Measurements from ENCODE around the gene GPR146.

GPR146 gene

DNA sequence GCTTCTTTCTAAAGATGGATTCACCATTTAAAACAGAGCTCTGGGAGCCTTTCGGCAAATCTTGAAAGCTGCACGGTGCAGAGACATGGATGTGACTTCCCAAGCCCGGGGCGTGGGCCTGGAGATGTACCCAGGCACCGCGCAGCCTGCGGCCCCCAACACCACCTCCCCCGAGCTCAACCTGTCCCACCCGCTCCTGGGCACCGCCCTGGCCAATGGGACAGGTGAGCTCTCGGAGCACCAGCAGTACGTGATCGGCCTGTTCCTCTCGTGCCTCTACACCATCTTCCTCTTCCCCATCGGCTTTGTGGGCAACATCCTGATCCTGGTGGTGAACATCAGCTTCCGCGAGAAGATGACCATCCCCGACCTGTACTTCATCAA lies 47.3 kb downstream of the GPR146 start:
- TF ChIP-seq, protein P1, sequence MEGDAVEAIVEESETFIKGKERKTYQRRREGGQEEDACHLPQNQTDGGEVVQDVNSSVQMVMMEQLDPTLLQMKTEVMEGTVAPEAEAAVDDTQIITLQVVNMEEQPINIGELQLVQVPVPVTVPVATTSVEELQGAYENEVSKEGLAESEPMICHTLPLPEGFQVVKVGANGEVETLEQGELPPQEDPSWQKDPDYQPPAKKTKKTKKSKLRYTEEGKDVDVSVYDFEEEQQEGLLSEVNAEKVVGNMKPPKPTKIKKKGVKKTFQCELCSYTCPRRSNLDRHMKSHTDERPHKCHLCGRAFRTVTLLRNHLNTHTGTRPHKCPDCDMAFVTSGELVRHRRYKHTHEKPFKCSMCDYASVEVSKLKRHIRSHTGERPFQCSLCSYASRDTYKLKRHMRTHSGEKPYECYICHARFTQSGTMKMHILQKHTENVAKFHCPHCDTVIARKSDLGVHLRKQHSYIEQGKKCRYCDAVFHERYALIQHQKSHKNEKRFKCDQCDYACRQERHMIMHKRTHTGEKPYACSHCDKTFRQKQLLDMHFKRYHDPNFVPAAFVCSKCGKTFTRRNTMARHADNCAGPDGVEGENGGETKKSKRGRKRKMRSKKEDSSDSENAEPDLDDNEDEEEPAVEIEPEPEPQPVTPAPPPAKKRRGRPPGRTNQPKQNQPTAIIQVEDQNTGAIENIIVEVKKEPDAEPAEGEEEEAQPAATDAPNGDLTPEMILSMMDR (IDR thresholded peaks at IDR 0.05; ENCODE audit: borderline replicate concordance, insufficient read depth, low read depth, low read length) = no peak
- H3K4me3 ChIP-seq (ENCODE audit: low read depth, low read length) = no peak overlapping the region

DNA sequence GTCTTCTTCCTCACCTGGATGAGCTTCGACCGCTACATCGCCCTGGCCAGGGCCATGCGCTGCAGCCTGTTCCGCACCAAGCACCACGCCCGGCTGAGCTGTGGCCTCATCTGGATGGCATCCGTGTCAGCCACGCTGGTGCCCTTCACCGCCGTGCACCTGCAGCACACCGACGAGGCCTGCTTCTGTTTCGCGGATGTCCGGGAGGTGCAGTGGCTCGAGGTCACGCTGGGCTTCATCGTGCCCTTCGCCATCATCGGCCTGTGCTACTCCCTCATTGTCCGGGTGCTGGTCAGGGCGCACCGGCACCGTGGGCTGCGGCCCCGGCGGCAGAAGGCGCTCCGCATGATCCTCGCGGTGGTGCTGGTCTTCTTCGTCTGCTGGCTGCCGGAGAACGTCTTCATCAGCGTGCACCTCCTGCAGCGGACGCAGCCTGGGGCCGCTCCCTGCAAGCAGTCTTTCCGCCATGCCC lies 47.9 kb downstream of the GPR146 start:
- TF ChIP-seq, protein P1 (IDR thresholded peaks at IDR 0.05; ENCODE audit: borderline replicate concordance, insufficient read depth, low read depth, low read length) = no peak
- H3K4me3 ChIP-seq (ENCODE audit: low read depth, low read length) = no peak overlapping the region

DNA sequence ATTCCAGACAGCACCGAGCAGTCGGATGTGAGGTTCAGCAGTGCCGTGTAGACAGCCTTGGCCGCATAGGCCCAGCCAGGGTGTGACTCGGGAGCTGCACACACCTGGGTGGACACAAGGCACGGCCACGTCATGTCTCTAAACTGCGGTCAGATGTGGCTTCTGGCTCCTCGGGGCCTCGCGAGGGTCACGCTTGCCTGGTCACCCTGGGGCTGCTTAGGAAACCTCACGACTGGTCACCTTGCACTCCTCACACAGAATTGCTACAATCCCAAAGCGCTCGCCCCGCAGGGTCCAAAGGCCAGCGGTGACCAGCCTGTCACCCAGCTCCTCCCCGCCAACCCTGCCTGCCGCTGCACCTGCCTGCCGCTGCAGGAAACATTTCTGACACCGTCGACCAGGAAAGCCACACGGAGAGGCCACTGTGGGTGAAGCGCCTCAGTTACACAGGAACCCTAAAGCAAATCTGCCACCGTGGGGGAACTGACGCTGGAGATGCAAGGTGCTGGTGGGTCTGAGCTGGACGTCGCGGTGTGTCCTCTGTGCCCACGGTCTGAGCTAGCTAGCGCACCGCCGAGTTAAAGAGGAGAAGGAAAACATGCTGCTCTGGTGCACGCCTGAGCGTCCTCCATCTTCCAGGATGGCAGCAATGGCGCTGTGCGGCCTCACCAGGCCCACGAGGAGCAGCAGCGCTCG lies 48.6 kb downstream of the GPR146 start:
- TF ChIP-seq, protein P1 (IDR thresholded peaks at IDR 0.05; ENCODE audit: borderline replicate concordance, insufficient read depth, low read depth, low read length) = no peak
- no peak overlapping the region for H3K4me3 ChIP-seq (ENCODE audit: low read depth, low read length)

DNA sequence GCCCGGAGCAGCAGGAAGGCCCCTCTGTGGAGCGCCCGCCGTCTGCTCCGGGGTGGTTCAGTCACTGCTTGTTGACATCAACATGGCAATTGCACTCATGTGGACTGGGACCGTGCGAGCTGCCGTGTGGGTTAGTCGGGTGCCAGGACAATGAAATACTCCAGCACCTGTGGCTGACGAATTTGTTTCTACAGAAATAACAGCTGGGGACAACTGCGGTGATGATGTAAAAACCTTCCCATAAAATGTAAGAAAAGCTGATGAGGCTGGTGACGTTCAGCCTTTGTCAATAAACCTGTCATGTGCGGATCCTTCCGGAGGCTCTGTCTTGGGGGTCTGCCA lies 49.1 kb downstream of the GPR146 start:
- no peak overlapping the region for H3K4me3 ChIP-seq (ENCODE audit: low read depth, low read length)
- TF ChIP-seq, protein P1 (IDR thresholded peaks at IDR 0.05; ENCODE audit: borderline replicate concordance, insufficient read depth, low read depth, low read length) = no peak

GRCh38 chr7:1093916-1094508 lies 49.7 kb downstream of the GPR146 start:
- no peak overlapping the region for H3K4me3 ChIP-seq (ENCODE audit: low read depth, low read length)
- TF ChIP-seq, protein P1 (IDR thresholded peaks at IDR 0.05; ENCODE audit: borderline replicate concordance, insufficient read depth, low read depth, low read length) = no peak

GRCh38 chr7:1094870-1095269 lies 50.5 kb downstream of the GPR146 start:
- no peak overlapping the region for H3K4me3 ChIP-seq (ENCODE audit: low read depth, low read length)
- TF ChIP-seq, protein P1 (IDR thresholded peaks at IDR 0.05; ENCODE audit: borderline replicate concordance, insufficient read depth, low read depth, low read length) = no peak

GRCh38 chr7:1095621-1096155 lies 51.3 kb downstream of the GPR146 start:
- TF ChIP-seq, protein P1 (IDR thresholded peaks at IDR 0.05; ENCODE audit: borderline replicate concordance, insufficient read depth, low read depth, low read length) = no peak

More at GRCh38 chr7:1095621-1096155, 51.3 kb downstream of the GPR146 start:
- no peak overlapping the region for H3K4me3 ChIP-seq (ENCODE audit: low read depth, low read length)
